SK-N-SH (cell line): Measurements from ENCODE around the gene CDCA3. TPM values are rescaled to one million over a fixed set of nuclear protein-coding genes. Genes with fewer than 3 reads are reported as not detected.

ENCODE experiments used
- CTCF ChIA-PET: fragments of 300-600, 350-600 bp; formaldehyde crosslinking; extraction: SDS; loops from one replicate; lab custom pipeline; 2021; lab: Yijun Ruan, JAX
- POLR2A ChIA-PET: fragments of 350-600 bp; sonication (Branson Sonifier 250); formaldehyde crosslinking; extraction: SDS; loops from one replicate; lab custom pipeline; 2020; ENCODE audit warnings: antibody characterized with exemption, inconsistent platforms; lab: Yijun Ruan, JAX
- DNase-seq: peaks from one replicate; pipeline ENCODE4 v3.0.0; 2012
- H2AFZ ChIP-seq: fragments of 200-600 bp; sonication (generic); 2 replicates; pipeline ENCODE4 v1.8.1; 2016; ENCODE audit warnings: antibody characterized with exemption, mild to moderate bottlenecking, low read depth
- H3F3A ChIP-seq: fragments of 200-600 bp; sonication (generic); replicated peaks from 2 replicates; pipeline ENCODE3; 2016; ENCODE audit warnings: antibody characterized with exemption, mild to moderate bottlenecking; ENCODE audit not compliant: insufficient read depth
- H3K27ac ChIP-seq, 2 experiments: fragments of 200-500 bp in 1 of 2; fragments of 200-600 bp in 1 of 2; sonication (Bioruptor generic) in 1 of 2; sonication (generic), shearing (Covaris generic) in 1 of 2; 2 replicates each; pipeline versions ENCODE4 v1.5.1 to v1.6.1; 2014 to 2016; ENCODE audit warnings: low read depth in 2 of 2, inconsistent platforms in 1 of 2, low read length in 1 of 2, mild to moderate bottlenecking in 1 of 2, mixed read lengths in 1 of 2
- H3K27me3 ChIP-seq: fragments of 200-600 bp; sonication (generic), shearing (Covaris generic); 2 replicates; pipeline ENCODE4 v1.6.1; 2016; ENCODE audit warnings: mixed run types; ENCODE audit not compliant: insufficient read depth
- H3K36me3 ChIP-seq, 2 experiments: fragments of 200-500 bp in 1 of 2; fragments of 200-600 bp in 1 of 2; sonication (Bioruptor generic) in 1 of 2; sonication (generic) in 1 of 2; replicated peaks in 1 of 2; 2 replicates each; pipeline versions ENCODE3 to v1.5.1; 2014 to 2016; ENCODE audit warnings: low read length in 1 of 2, mild to moderate bottlenecking in 1 of 2; ENCODE audit not compliant: insufficient read depth in 2 of 2, control insufficient read depth in 1 of 2
- H3K4me1 ChIP-seq, 2 experiments: fragments of 200-500 bp in 1 of 2; fragments of 200-600 bp in 1 of 2; sonication (Bioruptor generic) in 1 of 2; sonication (generic), shearing (Covaris generic) in 1 of 2; 2 replicates each; pipeline versions ENCODE4 v1.5.1 to v1.6.1; 2014 to 2016; ENCODE audit warnings: low read depth in 1 of 2, low read length in 1 of 2, mixed run types in 1 of 2; ENCODE audit not compliant: insufficient read depth in 2 of 2, control insufficient read depth in 1 of 2
- H3K4me2 ChIP-seq: fragments of 200-600 bp; sonication (generic), shearing (Covaris generic); 2 replicates; pipeline ENCODE4 v1.6.1; 2017; ENCODE audit warnings: mixed run types
- H3K4me3 ChIP-seq, 2 experiments: fragments of 200-500 bp in 1 of 2; fragments of 200-600 bp in 1 of 2; sonication (Bioruptor generic) in 1 of 2; sonication (generic), shearing (Covaris generic) in 1 of 2; 2 replicates each; pipeline versions ENCODE4 v1.5.1 to v1.8.1; 2014 to 2016; ENCODE audit warnings: low read depth in 2 of 2, inconsistent platforms in 1 of 2, low read length in 1 of 2, mild to moderate bottlenecking in 1 of 2, mixed read lengths in 1 of 2, moderate library complexity in 1 of 2
- H3K79me2 ChIP-seq: fragments of 200-600 bp; sonication (generic); 2 replicates; pipeline ENCODE4 v1.8.1; 2017; ENCODE audit warnings: mild to moderate bottlenecking; ENCODE audit not compliant: insufficient read depth
- H3K9ac ChIP-seq: fragments of 200-600 bp; sonication (generic); 2 replicates; pipeline ENCODE4 v1.6.1; 2017; ENCODE audit warnings: mixed run types
- H3K9me2 ChIP-seq: fragments of 200-600 bp; sonication (generic); 2 replicates; pipeline ENCODE4 v1.6.1; 2017; ENCODE audit warnings: mixed run types
- H3K9me3 ChIP-seq: fragments of 200-600 bp; sonication (generic); 2 replicates; pipeline ENCODE4 v1.6.1; 2017; ENCODE audit warnings: mixed run types, mild to moderate bottlenecking, moderate library complexity
- H4K20me1 ChIP-seq: fragments of 200-600 bp; sonication (generic); 2 replicates; pipeline ENCODE4 v1.6.1; 2017; ENCODE audit warnings: mild to moderate bottlenecking, mixed run types; ENCODE audit not compliant: insufficient read depth
- EP300 ChIP-seq, 2 experiments: IDR thresholded peaks; 2 replicates each; pipeline versions ENCODE4 v1.4.0 to v1.6.1; 2012; ENCODE audit warnings: borderline replicate concordance in 1 of 2, low read depth in 1 of 2, low read length in 1 of 2
- FOSL2 ChIP-seq: IDR thresholded peaks from 2 replicates; pipeline ENCODE4 v1.4.0; 2012; ENCODE audit warnings: low read depth, mild to moderate bottlenecking, moderate library complexity, borderline replicate concordance
- FOXM1 ChIP-seq: IDR thresholded peaks from 2 replicates; pipeline ENCODE4 v1.4.0; 2012; ENCODE audit warnings: low read depth, mild to moderate bottlenecking
- GATA2 ChIP-seq: sonication (generic); formaldehyde crosslinking; IDR thresholded peaks from 2 replicates; pipeline ENCODE4 v1.5.0; 2020; ENCODE audit warnings: mild to moderate bottlenecking, missing genetic modification reagents
- JUND ChIP-seq: IDR thresholded peaks from 2 replicates; pipeline ENCODE4 v1.4.0; 2012
- MXI1 ChIP-seq: IDR thresholded peaks from 2 replicates; pipeline ENCODE4 v1.6.1; 2012; ENCODE audit warnings: mild to moderate bottlenecking, low read depth, low read length, improper control_type of control experiment
- NFIC ChIP-seq: IDR thresholded peaks from 2 replicates; pipeline ENCODE4 v1.4.0; 2012; ENCODE audit warnings: borderline replicate concordance
- POLR2AphosphoS5 ChIP-seq: IDR thresholded peaks from 2 replicates; pipeline ENCODE4 v1.6.1; 2012; ENCODE audit warnings: low read depth, low read length
- RXRA ChIP-seq: IDR thresholded peaks from 2 replicates; pipeline ENCODE4 v1.4.0; 2012; ENCODE audit warnings: low read depth, mild to moderate bottlenecking, borderline replicate concordance
- SIN3A ChIP-seq: IDR thresholded peaks from 2 replicates; pipeline ENCODE4 v1.6.1; 2012; ENCODE audit warnings: low read depth, mild to moderate bottlenecking, low read length, moderate library complexity, borderline replicate concordance
- SMC3 ChIP-seq: IDR thresholded peaks from 2 replicates; pipeline ENCODE4 v1.6.1; 2012; ENCODE audit warnings: low read depth, low read length, improper control_type of control experiment
- TCF12 ChIP-seq: IDR thresholded peaks from 2 replicates; pipeline ENCODE4 v1.4.0; 2012
- WGBS: methylation state at CpG from one replicate; pipeline ENCODE4 v1.1.6; 2017; ENCODE audit warnings: low lambda C conversion rate; 5-methylcytosine and 5-hydroxymethylcytosine counted together
- polyA plus RNA-seq, 3 experiments: library from polyadenylated mRNA; depleted of rRNA; stranded (reverse); fragments of >200 nt; gene quantifications; 2 replicates each; pipeline ENCODE4 v1.2.3, GENCODE V29; 2012
- TF ChIP-seq, protein P1 (sequence below): IDR thresholded peaks from 2 replicates; pipeline ENCODE4 v1.4.0; 2012; ENCODE audit warnings: low read depth, borderline replicate concordance
- TF ChIP-seq, protein P2 (sequence below): IDR thresholded peaks from 2 replicates; pipeline ENCODE4; 2012
- TF ChIP-seq, protein P3 (sequence below): IDR thresholded peaks from 2 replicates; pipeline ENCODE4 v1.6.1; 2012; ENCODE audit warnings: mild to moderate bottlenecking, low read depth, low read length, moderate library complexity

The CDCA3 gene
- polyA plus RNA-seq, 1 of the 3 experiments (the other 2 are of a cell fraction), result 33.0 TPM

- peaks cover 11 to 68% of the 10 kb centered on the region in 2 experiments; a peak in 2 of 4 replicates for H3K4me1 ChIP-seq
- no peak overlapping the region for H3K27ac ChIP-seq
- no peaks in the 10 kb centered on the region for H3K9me2 ChIP-seq
- POLR2A ChIA-PET, result interaction anchor here (0.6 kb wide), 1 partner anchor 52 kb away, joined by 3 read pairs; the partner anchor contains the start of gene PTMS
- no peaks in the 10 kb centered on the region for H3K79me2 ChIP-seq
- H4K20me1 ChIP-seq, result no peaks in the 10 kb centered on the region
- DNase-seq, result no peak
- H2AFZ ChIP-seq, result no peak overlapping the region
- no peaks in the 10 kb centered on the region for H3K36me3 ChIP-seq
- H3F3A ChIP-seq, result no peaks in the 10 kb centered on the region
- CTCF ChIA-PET, result interaction anchor here (1.1 to 8.3 kb wide), 3 partner anchors 38 to 65 kb away, joined by 3 to 74 read pairs (median 6); partner anchors contain the start of gene MLF2
- H3K4me3 ChIP-seq, result no peak overlapping the region
- no peak overlapping the region for H3K4me2 ChIP-seq
- no peak overlapping the region for H3K9ac ChIP-seq
- H3K27me3 ChIP-seq, result no peaks in the 10 kb centered on the region
- TF ChIP-seq, protein P1, sequence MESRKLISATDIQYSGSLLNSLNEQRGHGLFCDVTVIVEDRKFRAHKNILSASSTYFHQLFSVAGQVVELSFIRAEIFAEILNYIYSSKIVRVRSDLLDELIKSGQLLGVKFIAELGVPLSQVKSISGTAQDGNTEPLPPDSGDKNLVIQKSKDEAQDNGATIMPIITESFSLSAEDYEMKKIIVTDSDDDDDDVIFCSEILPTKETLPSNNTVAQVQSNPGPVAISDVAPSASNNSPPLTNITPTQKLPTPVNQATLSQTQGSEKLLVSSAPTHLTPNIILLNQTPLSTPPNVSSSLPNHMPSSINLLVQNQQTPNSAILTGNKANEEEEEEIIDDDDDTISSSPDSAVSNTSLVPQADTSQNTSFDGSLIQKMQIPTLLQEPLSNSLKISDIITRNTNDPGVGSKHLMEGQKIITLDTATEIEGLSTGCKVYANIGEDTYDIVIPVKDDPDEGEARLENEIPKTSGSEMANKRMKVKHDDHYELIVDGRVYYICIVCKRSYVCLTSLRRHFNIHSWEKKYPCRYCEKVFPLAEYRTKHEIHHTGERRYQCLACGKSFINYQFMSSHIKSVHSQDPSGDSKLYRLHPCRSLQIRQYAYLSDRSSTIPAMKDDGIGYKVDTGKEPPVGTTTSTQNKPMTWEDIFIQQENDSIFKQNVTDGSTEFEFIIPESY, result no peak
- TF ChIP-seq FOXM1 (no peak), NFIC (no peak), MXI1 (no peak), SMC3 (no peak), SIN3A (no peak), EP300 (IDR thresholded peaks at IDR 0.05; ENCODE audit: borderline replicate concordance in 1 of 2, low read depth in 1 of 2, low read length in 1 of 2) (no peak)
- TF ChIP-seq, all 33 proteins: peak for 0
- H3K9me3 ChIP-seq, result no peaks in the 10 kb centered on the region
- 76% methylated on average over 2 of the region's 10 CpGs for WGBS
These were observed 32.9 kb downstream of the CDCA3 start for GRCh38 chr12:6818222-6818621.

- WGBS, result 83% methylated on average over 20 of the region's 20 CpGs
- peaks cover 11 to 63% of the 10 kb centered on the region in 2 experiments; a peak in 2 of 4 replicates for H3K4me1 ChIP-seq
- no peaks in the 10 kb centered on the region for H3F3A ChIP-seq
- no peak overlapping the region for H3K4me2 ChIP-seq
- no peak for DNase-seq
- TF ChIP-seq TCF12 (no peak), EP300 (IDR thresholded peaks at IDR 0.05; ENCODE audit: borderline replicate concordance in 1 of 2, low read depth in 1 of 2, low read length in 1 of 2) (no peak), JUND (no peak), GATA2 (CRISPR knock-in tag) (no peak), POLR2AphosphoS5 (no peak), NFIC (no peak), RXRA (no peak), FOSL2 (no peak)
- TF ChIP-seq, protein P2, sequence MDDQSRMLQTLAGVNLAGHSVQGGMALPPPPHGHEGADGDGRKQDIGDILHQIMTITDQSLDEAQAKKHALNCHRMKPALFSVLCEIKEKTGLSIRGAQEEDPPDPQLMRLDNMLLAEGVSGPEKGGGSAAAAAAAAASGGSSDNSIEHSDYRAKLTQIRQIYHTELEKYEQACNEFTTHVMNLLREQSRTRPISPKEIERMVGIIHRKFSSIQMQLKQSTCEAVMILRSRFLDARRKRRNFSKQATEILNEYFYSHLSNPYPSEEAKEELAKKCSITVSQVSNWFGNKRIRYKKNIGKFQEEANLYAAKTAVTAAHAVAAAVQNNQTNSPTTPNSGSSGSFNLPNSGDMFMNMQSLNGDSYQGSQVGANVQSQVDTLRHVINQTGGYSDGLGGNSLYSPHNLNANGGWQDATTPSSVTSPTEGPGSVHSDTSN, result no peak
- TF ChIP-seq, protein P3, sequence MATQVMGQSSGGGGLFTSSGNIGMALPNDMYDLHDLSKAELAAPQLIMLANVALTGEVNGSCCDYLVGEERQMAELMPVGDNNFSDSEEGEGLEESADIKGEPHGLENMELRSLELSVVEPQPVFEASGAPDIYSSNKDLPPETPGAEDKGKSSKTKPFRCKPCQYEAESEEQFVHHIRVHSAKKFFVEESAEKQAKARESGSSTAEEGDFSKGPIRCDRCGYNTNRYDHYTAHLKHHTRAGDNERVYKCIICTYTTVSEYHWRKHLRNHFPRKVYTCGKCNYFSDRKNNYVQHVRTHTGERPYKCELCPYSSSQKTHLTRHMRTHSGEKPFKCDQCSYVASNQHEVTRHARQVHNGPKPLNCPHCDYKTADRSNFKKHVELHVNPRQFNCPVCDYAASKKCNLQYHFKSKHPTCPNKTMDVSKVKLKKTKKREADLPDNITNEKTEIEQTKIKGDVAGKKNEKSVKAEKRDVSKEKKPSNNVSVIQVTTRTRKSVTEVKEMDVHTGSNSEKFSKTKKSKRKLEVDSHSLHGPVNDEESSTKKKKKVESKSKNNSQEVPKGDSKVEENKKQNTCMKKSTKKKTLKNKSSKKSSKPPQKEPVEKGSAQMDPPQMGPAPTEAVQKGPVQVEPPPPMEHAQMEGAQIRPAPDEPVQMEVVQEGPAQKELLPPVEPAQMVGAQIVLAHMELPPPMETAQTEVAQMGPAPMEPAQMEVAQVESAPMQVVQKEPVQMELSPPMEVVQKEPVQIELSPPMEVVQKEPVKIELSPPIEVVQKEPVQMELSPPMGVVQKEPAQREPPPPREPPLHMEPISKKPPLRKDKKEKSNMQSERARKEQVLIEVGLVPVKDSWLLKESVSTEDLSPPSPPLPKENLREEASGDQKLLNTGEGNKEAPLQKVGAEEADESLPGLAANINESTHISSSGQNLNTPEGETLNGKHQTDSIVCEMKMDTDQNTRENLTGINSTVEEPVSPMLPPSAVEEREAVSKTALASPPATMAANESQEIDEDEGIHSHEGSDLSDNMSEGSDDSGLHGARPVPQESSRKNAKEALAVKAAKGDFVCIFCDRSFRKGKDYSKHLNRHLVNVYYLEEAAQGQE, result no peak
- TF ChIP-seq, protein P1, result no peak
- TF ChIP-seq, all 33 proteins: peak for 0
- H3K27ac ChIP-seq, result no peak overlapping the region
- H3K27me3 ChIP-seq, result no peaks in the 10 kb centered on the region
- H3K4me3 ChIP-seq, result no peak overlapping the region
- no peaks in the 10 kb centered on the region for H4K20me1 ChIP-seq
- no peak overlapping the region for H3K9ac ChIP-seq
- H3K79me2 ChIP-seq, result no peaks in the 10 kb centered on the region
- H3K9me3 ChIP-seq, result no peaks in the 10 kb centered on the region
- POLR2A ChIA-PET, result interaction anchor here (0.6 kb wide), 1 partner anchor 51 kb away, joined by 3 read pairs; the partner anchor contains the start of gene PTMS
- CTCF ChIA-PET, result interaction anchor here (1.1 to 8.3 kb wide), 3 partner anchors 38 to 64 kb away, joined by 3 to 74 read pairs (median 6); partner anchors contain the start of gene MLF2
- no peak overlapping the region for H2AFZ ChIP-seq
- no peaks in the 10 kb centered on the region for H3K36me3 ChIP-seq
- H3K9me2 ChIP-seq, result no peaks in the 10 kb centered on the region
These were observed 33.4 kb downstream of the CDCA3 start for GRCh38 chr12:6817662-6818157.
